Lung (tissue), 12 donors: ENCODE measurements around the gene MEX3D. TPM values are rescaled to one million over a fixed set of nuclear protein-coding genes. Genes with fewer than 3 reads are reported as not detected.

ENCODE experiments used
- ATAC-seq: fragments of 200-7000 bp; cut with Tn5 transposase; one replicate; pipeline ENCODE4 v1.9.1; 2020; ENCODE audit warnings: moderate number of reproducible peaks; ENCODE audit not compliant: insufficient read depth, low FRiP score
- DNase-seq, 3 donors: peaks; one replicate each; pipeline ENCODE4 v3.0.0-alpha.2; 2013 to 2017
- H3K27ac ChIP-seq, 2 donors: one replicate each; pipeline ENCODE4 v1.5.1; 2013; ENCODE audit warnings: mild to moderate bottlenecking in 2 of 2, moderate library complexity in 2 of 2, control low read depth in 1 of 2, inconsistent platforms in 1 of 2, low read depth in 1 of 2, low read length in 1 of 2
- H3K27me3 ChIP-seq, 3 donors: one replicate each; pipeline ENCODE4 v1.5.1; 2013; ENCODE audit warnings: low read length in 2 of 3; ENCODE audit not compliant: control insufficient read depth in 3 of 3, insufficient read depth in 3 of 3
- H3K36me3 ChIP-seq, 4 donors: one replicate each; pipeline ENCODE4 v1.5.1; 2013; ENCODE audit warnings: low read length in 4 of 4, mild to moderate bottlenecking in 1 of 4, moderate library complexity in 1 of 4; ENCODE audit not compliant: control insufficient read depth in 4 of 4, insufficient read depth in 4 of 4
- H3K4me1 ChIP-seq, 5 donors: one replicate each; pipeline ENCODE4 v1.5.1; 2013; ENCODE audit warnings: low read length in 5 of 5, mild to moderate bottlenecking in 2 of 5, moderate library complexity in 1 of 5; ENCODE audit not compliant: control insufficient read depth in 5 of 5, insufficient read depth in 5 of 5
- H3K4me3 ChIP-seq: one replicate; pipeline ENCODE4 v1.5.1; 2013; ENCODE audit warnings: mild to moderate bottlenecking, control low read depth, moderate library complexity
- H3K9ac ChIP-seq, 2 donors: one replicate each; pipeline ENCODE4 v1.5.1; 2013; ENCODE audit warnings: low read length in 2 of 2, control low read depth in 1 of 2; ENCODE audit not compliant: insufficient read depth in 1 of 2
- H3K9me3 ChIP-seq, 4 donors: one replicate each; pipeline ENCODE4 v1.5.1; 2013; ENCODE audit warnings: low read length in 3 of 4, mild to moderate bottlenecking in 1 of 4, moderate library complexity in 1 of 4; ENCODE audit not compliant: control insufficient read depth in 4 of 4, insufficient read depth in 3 of 4
- WGBS, 2 donors: extraction: QIAGEN DNeasy Blood & Tissue Kit; methylation state at CpG; one replicate each; pipeline ENCODE4 v1.1.7; 2013; 5-methylcytosine and 5-hydroxymethylcytosine counted together
- polyA plus RNA-seq, 2 donors: library from polyadenylated mRNA; stranded (reverse); fragments of 200-250 nt; gene quantifications; one replicate each; pipeline ENCODE4 v1.2.1, GENCODE V29; 2013
- total RNA-seq, 2 donors: library from RNA; depleted of rRNA in 1 of 2; stranded (reverse); fragments of >200 nt in 1 of 2; gene quantifications; one replicate each; pipeline ENCODE4 v1.2.1, GENCODE V29; 2014 to 2021
- TF ChIP-seq, protein P1 (sequence below): IDR thresholded peaks from 2 replicates; pipeline ENCODE4 v1.5.1; 2012; ENCODE audit warnings: mild to moderate bottlenecking; ENCODE audit errors: control extremely low read depth, extremely low read depth
- donor health status: control.
- donor health status: control.
- donor health status: Bipolar disorder and iron deficiency.
- donor health status: healthy.
- donor health status: DM: yes; HTN: yes; CAD: no.

MEX3D gene
- total and polyA plus RNA-seq, 4 donors = 4.8 to 33.9 (median 19.8) TPM

DNA sequence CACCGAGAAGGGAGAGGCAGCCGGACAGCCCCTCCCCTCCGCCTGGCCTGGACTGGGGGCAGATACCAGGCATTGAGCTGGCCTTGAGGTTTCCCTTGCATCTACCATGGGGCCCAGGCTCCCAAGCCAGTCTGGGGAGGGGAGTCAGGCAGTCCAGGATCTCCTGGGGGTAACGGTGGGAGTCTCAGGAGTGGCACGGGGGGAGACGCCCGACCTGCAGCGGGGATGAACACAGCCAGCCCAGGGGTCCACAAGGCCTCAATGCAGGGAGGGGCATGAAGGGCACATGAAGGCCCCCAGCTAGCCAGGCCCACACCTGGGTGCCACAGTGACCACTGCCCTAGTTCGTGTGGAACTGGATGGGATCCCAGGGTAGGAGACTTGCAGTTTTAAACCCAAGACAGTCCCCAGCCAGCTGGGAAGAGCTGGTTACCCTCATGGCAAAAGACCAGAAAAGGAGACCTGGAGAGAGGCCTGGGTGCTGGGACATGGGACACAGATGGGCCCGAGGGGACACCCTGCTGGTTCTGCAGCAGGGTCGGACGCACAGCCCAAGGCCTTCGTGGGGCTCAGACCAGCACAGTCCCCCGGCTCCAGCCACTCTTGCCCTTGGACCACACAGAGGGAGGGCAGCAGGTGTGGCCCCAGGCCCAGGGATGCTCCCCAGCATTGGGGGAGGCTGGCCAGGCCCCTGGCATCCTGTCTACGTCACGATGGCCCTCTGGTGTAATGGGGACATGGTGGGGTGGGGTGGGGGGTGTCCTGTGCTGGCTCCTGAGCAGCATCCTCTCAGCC lies 41.8 kb upstream of the MEX3D start:
- Histone ChIP-seq H3K36me3 (peaks cover 5 to 43% (median 18%) of the 10 kb centered on the region in 4 donors), H3K9ac (no peak overlapping the region), H3K27me3 (no peaks in the 10 kb centered on the region), H3K4me1 (peaks cover 0 to 7% (median 0%) of the 10 kb centered on the region in 5 donors), H3K9me3 (peaks cover 0 to 3% (median 0%) of the 10 kb centered on the region in 4 donors), H3K4me3 (no peak overlapping the region), H3K27ac (no peak overlapping the region)
- no peak for DNase-seq
- ATAC-seq = no peak
- WGBS, 2 donors = 86 to 89% methylated on average over 16 of the region's 16 CpGs
- TF ChIP-seq, protein P1, sequence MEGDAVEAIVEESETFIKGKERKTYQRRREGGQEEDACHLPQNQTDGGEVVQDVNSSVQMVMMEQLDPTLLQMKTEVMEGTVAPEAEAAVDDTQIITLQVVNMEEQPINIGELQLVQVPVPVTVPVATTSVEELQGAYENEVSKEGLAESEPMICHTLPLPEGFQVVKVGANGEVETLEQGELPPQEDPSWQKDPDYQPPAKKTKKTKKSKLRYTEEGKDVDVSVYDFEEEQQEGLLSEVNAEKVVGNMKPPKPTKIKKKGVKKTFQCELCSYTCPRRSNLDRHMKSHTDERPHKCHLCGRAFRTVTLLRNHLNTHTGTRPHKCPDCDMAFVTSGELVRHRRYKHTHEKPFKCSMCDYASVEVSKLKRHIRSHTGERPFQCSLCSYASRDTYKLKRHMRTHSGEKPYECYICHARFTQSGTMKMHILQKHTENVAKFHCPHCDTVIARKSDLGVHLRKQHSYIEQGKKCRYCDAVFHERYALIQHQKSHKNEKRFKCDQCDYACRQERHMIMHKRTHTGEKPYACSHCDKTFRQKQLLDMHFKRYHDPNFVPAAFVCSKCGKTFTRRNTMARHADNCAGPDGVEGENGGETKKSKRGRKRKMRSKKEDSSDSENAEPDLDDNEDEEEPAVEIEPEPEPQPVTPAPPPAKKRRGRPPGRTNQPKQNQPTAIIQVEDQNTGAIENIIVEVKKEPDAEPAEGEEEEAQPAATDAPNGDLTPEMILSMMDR = no peak

DNA sequence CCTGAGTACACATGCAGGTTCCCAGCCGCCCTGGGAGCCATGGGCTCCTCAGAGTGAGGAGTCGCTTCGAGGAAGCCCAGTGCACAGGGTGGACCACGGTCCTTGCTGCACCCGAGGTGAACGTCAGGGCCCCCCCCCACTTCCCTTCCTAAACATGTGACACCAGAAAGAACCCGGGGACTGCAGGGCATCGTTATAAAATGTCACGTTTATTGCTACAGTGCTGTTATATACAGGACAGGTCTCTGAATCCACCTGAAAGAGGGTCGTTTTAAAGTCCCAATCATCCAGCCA lies 40.9 kb upstream of the MEX3D start:
- H3K27ac ChIP-seq = no peak overlapping the region
- TF ChIP-seq, protein P1 = no peak
- H3K27me3 ChIP-seq = no peaks in the 10 kb centered on the region
- peaks cover 0 to 3% (median 0%) of the 10 kb centered on the region in 4 donors for H3K9me3 ChIP-seq
- H3K9ac ChIP-seq = no peak overlapping the region
- DNase-seq (no peak), ATAC-seq (no peak)
- 18 to 35% methylated on average over 10 of the region's 10 CpGs for WGBS, 2 donors
- peaks cover 4 to 35% (median 16%) of the 10 kb centered on the region in 4 donors for H3K36me3 ChIP-seq
- H3K4me3 ChIP-seq = no peak overlapping the region
- peaks cover 0 to 11% (median 4%) of the 10 kb centered on the region in 5 donors for H3K4me1 ChIP-seq

DNA sequence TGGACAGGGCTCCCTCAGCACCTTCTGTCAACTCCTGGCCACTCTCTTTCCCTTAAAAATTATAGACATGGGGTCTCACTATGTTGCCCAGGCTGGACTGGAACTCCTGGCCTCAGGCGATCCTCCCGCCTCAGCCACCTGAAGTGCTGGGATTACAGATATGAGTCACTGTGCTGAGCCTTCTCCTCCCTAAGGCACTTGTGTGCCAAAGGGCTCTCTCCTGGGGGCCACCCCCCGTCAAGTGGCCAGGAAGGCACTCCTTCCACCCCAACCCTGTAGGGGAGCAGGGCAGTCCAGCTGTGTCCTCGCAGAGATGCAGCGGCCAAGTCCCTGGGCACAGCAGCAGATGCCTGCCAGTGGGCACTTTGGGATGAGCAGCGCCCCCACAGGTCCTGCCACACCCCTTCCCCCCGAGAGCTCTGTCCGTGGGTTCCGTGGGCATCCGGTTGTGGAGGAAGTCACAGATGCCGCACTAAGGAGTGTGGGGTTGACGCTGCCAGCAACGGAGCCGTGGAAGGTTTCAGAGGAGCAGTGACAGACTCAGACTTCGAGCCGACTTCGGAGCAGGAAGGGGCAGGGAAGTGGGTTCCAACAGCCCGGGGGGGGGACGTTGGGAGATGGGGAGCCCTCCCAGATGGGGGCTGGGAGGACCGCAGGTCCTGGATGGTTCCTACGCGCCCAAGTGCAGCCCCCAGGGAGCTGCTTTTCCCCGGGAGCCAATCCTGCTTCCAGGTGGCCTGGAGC lies 40.4 kb upstream of the MEX3D start:
- ATAC-seq = no peak
- no peak overlapping the region for H3K4me3 ChIP-seq

More for the DNA sequence above, 40.4 kb upstream of the MEX3D start:
- peaks cover 0 to 3% (median 0%) of the 10 kb centered on the region in 4 donors for H3K9me3 ChIP-seq
- DNase-seq = no peak
- H3K27ac ChIP-seq = no peak overlapping the region
- no peak overlapping the region for H3K9ac ChIP-seq
- no peaks in the 10 kb centered on the region for H3K27me3 ChIP-seq
- H3K4me1 ChIP-seq = peaks cover 0 to 15% (median 5%) of the 10 kb centered on the region in 5 donors
- 34 to 44% methylated on average over 23 of the region's 23 CpGs for WGBS, 2 donors
- TF ChIP-seq, protein P1 = no peak
- H3K36me3 ChIP-seq = peaks cover 4 to 29% (median 14%) of the 10 kb centered on the region in 4 donors
